H1 (cell line): ENCODE measurements around the gene L3HYPDH. TPM values are rescaled to one million over a fixed set of nuclear protein-coding genes. Genes with fewer than 3 reads are reported as not detected.

Experiments used
- ATF2 ChIP-seq: IDR thresholded peaks from 2 replicates; pipeline ENCODE4 v1.6.1; 2012; ENCODE audit warnings: low read length, inconsistent platforms
- BRCA1 ChIP-seq: IDR thresholded peaks from 2 replicates; pipeline ENCODE4 v1.6.1; 2012; ENCODE audit warnings: low read depth, low read length, improper control_type of control experiment
- CBX8 ChIP-seq: fragments of 300-800, 300-1000 bp; sonication (generic); IDR thresholded peaks from 2 replicates; pipeline ENCODE4 v1.7.1; 2016; ENCODE audit warnings: low read depth, low read length, borderline replicate concordance
- RNF2 ChIP-seq: fragments of 200-900, 300-1000 bp; sonication (generic); IDR thresholded peaks from 2 replicates; pipeline ENCODE4 v1.7.1; 2016; ENCODE audit warnings: borderline replicate concordance, low read depth, mild to moderate bottlenecking, antibody characterized with exemption, low read length; ENCODE audit not compliant: poor library complexity, severe bottlenecking; ENCODE audit errors: missing control alignments
- SIN3A ChIP-seq, 2 experiments: IDR thresholded peaks in 1 of 2; conservative IDR thresholded peaks in 1 of 2; 2 replicates each; pipeline ENCODE4 v1.6.1; 2011 to 2012; ENCODE audit warnings: low read length in 2 of 2, improper control_type of control experiment in 1 of 2, low read depth in 1 of 2, mild to moderate bottlenecking in 1 of 2
- SUZ12 ChIP-seq: fragments of 200-600 bp; sonication (generic); IDR thresholded peaks from 2 replicates; pipeline ENCODE4 v1.6.1; 2012; ENCODE audit warnings: mild to moderate bottlenecking, inconsistent platforms, low read length, moderate library complexity, mixed read lengths
- TEAD4 ChIP-seq: IDR thresholded peaks from 2 replicates; pipeline ENCODE4 v1.6.1; 2012; ENCODE audit warnings: low read depth, low read length, inconsistent platforms, mixed read lengths
- YY1 ChIP-seq: IDR thresholded peaks from 2 replicates; pipeline ENCODE4 v1.6.1; 2011; ENCODE audit warnings: low read depth, mild to moderate bottlenecking, low read length
- polyA plus RNA-seq, 7 experiments: library from polyadenylated mRNA; depleted of rRNA in 3 of 7; stranded (reverse) in 5 of 7; unstranded in 2 of 7; fragments of >200 nt in 5 of 7; fragments of 200-250 nt in 2 of 7; gene quantifications; 1 replicate in 5 of 7; 2 replicates in 1 of 7; 4 replicates in 1 of 7; pipeline versions ENCODE4 v1.2.1 to v1.2.3, GENCODE V29; 2011 to 2013; ENCODE audit warnings: missing spikeins in 2 of 7, mixed read lengths in 2 of 7
- total RNA-seq: library from RNA; stranded (reverse); fragmentation: NEBNext Ultra II Directional; extraction: Animal tissue kit (Norgen Biotek cat#: 25700); gene quantifications from 2 replicates; pipeline ENCODE4 v1.2.1, GENCODE V29; 2021

The L3HYPDH gene
- total and polyA plus RNA-seq, 2 of the 8 experiments (the other 6 are each of a cell fraction or from before 2014, with no cell fraction given) = 11.2 to 15.8 TPM

GRCh38 chr14:59510001-59510400 is 25.8 kb upstream of the L3HYPDH start (continued):
- TF ChIP-seq ATF2 = no peak
- no peak for TF ChIP-seq BRCA1
- no peak for TF ChIP-seq SUZ12
- no peak for TF ChIP-seq SIN3A (conservative IDR thresholded peaks at IDR 0.05 in 1 of 2, IDR thresholded peaks at IDR 0.05 in 1 of 2; ENCODE audit: low read depth in 1 of 2, low read length in 2 of 2)
- no peak for TF ChIP-seq TEAD4
- TF ChIP-seq CBX8 = no peak
- no peak for TF ChIP-seq RNF2
- TF ChIP-seq YY1 = no peak
